HepG2 (cell line): Measurements from ENCODE around the gene ARHGEF40. TPM values are rescaled to one million over a fixed set of nuclear protein-coding genes. Genes with fewer than 3 reads are reported as not detected.

ENCODE experiments used
- ATF1 ChIP-seq: IDR thresholded peaks from 2 replicates; pipeline ENCODE4 v1.6.1; 2016; ENCODE audit warnings: mild to moderate bottlenecking, control low read depth
- CBX5 ChIP-seq: sonication (generic); formaldehyde crosslinking; IDR thresholded peaks from 2 replicates; pipeline ENCODE4 v1.4.0; 2020; ENCODE audit warnings: missing genetic modification reagents, borderline replicate concordance
- CEBPG ChIP-seq: IDR thresholded peaks from 2 replicates; pipeline ENCODE4 v1.6.1; 2016
- ETV6 ChIP-seq: sonication (generic); formaldehyde crosslinking; conservative IDR thresholded peaks from 2 replicates; pipeline ENCODE4 v1.4.0; 2020; ENCODE audit warnings: missing genetic modification reagents
- FOXA1 ChIP-seq, 2 experiments: fragments of 450-650 bp in 1 of 2; sonication (generic) in 1 of 2; formaldehyde crosslinking in 1 of 2; IDR thresholded peaks; 2 replicates each; pipeline versions ENCODE4 v1.4.0 to v1.6.1; 2016 to 2020; ENCODE audit warnings: missing genetic modification reagents in 1 of 2
- HDAC2 ChIP-seq: sonication (generic); formaldehyde crosslinking; IDR thresholded peaks from 2 replicates; pipeline ENCODE4 v1.4.0; 2020; ENCODE audit warnings: missing genetic modification reagents
- KMT2B ChIP-seq: IDR thresholded peaks from 2 replicates; pipeline ENCODE4 v1.6.1; 2016; ENCODE audit warnings: missing genetic modification reagents, missing compliant biosample characterization
- PITX1 ChIP-seq: sonication (generic); formaldehyde crosslinking; IDR thresholded peaks from 2 replicates; pipeline ENCODE4 v1.5.1; 2020; ENCODE audit warnings: mild to moderate bottlenecking, missing genetic modification reagents
- RARA ChIP-seq: IDR thresholded peaks from 2 replicates; pipeline ENCODE4 v1.6.1; 2016; ENCODE audit warnings: missing genetic modification reagents, missing compliant biosample characterization
- ZBTB37 ChIP-seq: sonication (generic); formaldehyde crosslinking; IDR thresholded peaks from 2 replicates; pipeline ENCODE4 v1.4.0; 2020; ENCODE audit warnings: mild to moderate bottlenecking, missing genetic modification reagents
- ZNF234 ChIP-seq: sonication (generic); formaldehyde crosslinking; conservative IDR thresholded peaks from 2 replicates; pipeline ENCODE4 v1.5.1; 2020; ENCODE audit warnings: mild to moderate bottlenecking, missing genetic modification reagents
- ZNF660 ChIP-seq: sonication (generic); formaldehyde crosslinking; IDR thresholded peaks from 2 replicates; pipeline ENCODE4 v1.5.1; 2020; ENCODE audit warnings: mild to moderate bottlenecking, low read depth, missing genetic modification reagents, borderline replicate concordance
- ZSCAN5A ChIP-seq: sonication (generic); formaldehyde crosslinking; IDR thresholded peaks from 2 replicates; pipeline ENCODE4 v1.8.0; 2022; ENCODE audit warnings: mild to moderate bottlenecking, missing genetic modification reagents, borderline replicate concordance
- polyA plus RNA-seq, 8 experiments: library from polyadenylated mRNA; depleted of rRNA in 3 of 8; stranded (reverse) in 7 of 8; unstranded in 1 of 8; fragments of >200 nt; fragmentation: Illumina TruSeq in 4 of 8; extraction: Trizol in 4 of 8; gene quantifications; 2 replicates each; pipeline versions ENCODE4 v1.2.1 to v1.2.3, GENCODE V29; 2011 to 2016; ENCODE audit warnings: low read depth in 4 of 8, missing spikeins in 1 of 8, mixed read lengths in 1 of 8; ENCODE audit not compliant: insufficient read depth in 1 of 8
- total RNA-seq, 5 experiments: library from RNA; depleted of rRNA; stranded (reverse); fragments of >200 nt; fragmentation: Illumina TruSeq; extraction: Trizol; gene quantifications; 2 replicates each; pipeline ENCODE4 v1.2.3, GENCODE V29; 2016; ENCODE audit warnings: low read depth in 1 of 5
- TF ChIP-seq, protein P1 (sequence below): sonication (generic); formaldehyde crosslinking; conservative IDR thresholded peaks from 2 replicates; pipeline ENCODE4 v1.8.0; 2022; ENCODE audit warnings: low read depth, missing genetic modification reagents
- TF ChIP-seq, protein P2 (sequence below): sonication (generic); formaldehyde crosslinking; IDR thresholded peaks from 2 replicates; pipeline ENCODE4 v1.4.0; 2020; ENCODE audit warnings: missing genetic modification reagents
- TF ChIP-seq, protein P3 (sequence below): sonication (generic); formaldehyde crosslinking; IDR thresholded peaks from 2 replicates; pipeline ENCODE4 v1.4.0; 2020; ENCODE audit warnings: missing genetic modification reagents, mild to moderate bottlenecking, borderline replicate concordance

ARHGEF40 gene
- total and polyA plus RNA-seq, 2 of the 13 experiments (the other 11 are each of a cell fraction or from before 2014, with no cell fraction given), result 28.1 to 78.1 TPM

DNA sequence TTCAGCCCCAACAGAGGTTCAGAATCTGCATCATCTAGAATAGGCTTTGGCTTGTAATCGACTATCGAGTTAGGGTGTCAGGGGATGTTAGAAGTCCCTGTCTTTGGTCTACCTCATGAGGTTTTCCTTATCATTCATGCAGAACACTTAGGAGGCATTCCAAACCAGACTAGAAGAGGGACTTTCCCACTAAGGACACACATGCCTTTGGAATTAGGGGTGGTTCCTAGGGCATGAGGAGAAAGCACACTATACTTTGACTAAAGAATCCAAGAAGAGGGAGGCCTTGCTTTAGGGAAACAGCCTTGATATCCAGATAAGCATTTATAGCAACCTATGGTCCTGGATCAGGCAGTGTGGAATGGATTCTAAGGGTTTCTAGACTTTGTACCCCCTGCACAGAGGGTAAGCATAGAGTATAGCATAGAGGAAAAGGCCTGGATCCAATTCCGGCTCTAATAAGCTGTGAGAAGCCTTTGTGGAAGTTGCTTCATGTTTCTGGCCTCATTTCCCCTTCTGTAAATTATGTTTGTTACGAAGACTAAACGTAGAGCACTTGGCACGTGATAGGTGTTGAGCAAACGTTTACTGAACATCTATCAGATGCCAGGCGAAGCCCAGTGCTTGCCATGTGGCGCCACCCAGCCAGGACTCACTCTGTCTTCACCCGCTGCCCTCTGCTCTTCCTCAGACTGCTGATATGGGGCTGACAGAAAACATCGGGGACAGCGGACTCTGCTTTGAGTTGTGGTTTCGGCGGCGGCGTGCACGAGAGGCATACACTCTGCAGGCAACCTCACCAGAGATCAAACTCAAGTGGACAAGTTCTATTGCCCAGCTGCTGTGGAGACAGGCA lies 15.1 kb downstream of the ARHGEF40 start (continued):
- no peak for TF ChIP-seq ZBTB37 (CRISPR knock-in tag)
- no peak for TF ChIP-seq ATF1 (CRISPR knock-in tag)
- no peak for TF ChIP-seq ZNF234 (CRISPR knock-in tag)
- no peak for TF ChIP-seq FOXA1 (IDR thresholded peaks at IDR 0.05)
- no peak for TF ChIP-seq FOXA1 (CRISPR knock-in tag; IDR thresholded peaks at IDR 0.05)
- no peak for TF ChIP-seq ZSCAN5A (CRISPR knock-in tag)
- no peak for TF ChIP-seq PITX1 (CRISPR knock-in tag)
- TF ChIP-seq ZNF660 (CRISPR knock-in tag), result no peak
- TF ChIP-seq, protein P1, sequence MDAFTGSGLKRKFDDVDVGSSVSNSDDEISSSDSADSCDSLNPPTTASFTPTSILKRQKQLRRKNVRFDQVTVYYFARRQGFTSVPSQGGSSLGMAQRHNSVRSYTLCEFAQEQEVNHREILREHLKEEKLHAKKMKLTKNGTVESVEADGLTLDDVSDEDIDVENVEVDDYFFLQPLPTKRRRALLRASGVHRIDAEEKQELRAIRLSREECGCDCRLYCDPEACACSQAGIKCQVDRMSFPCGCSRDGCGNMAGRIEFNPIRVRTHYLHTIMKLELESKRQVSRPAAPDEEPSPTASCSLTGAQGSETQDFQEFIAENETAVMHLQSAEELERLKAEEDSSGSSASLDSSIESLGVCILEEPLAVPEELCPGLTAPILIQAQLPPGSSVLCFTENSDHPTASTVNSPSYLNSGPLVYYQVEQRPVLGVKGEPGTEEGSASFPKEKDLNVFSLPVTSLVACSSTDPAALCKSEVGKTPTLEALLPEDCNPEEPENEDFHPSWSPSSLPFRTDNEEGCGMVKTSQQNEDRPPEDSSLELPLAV (CRISPR knock-in tag), result no peak
- TF ChIP-seq, protein P2, sequence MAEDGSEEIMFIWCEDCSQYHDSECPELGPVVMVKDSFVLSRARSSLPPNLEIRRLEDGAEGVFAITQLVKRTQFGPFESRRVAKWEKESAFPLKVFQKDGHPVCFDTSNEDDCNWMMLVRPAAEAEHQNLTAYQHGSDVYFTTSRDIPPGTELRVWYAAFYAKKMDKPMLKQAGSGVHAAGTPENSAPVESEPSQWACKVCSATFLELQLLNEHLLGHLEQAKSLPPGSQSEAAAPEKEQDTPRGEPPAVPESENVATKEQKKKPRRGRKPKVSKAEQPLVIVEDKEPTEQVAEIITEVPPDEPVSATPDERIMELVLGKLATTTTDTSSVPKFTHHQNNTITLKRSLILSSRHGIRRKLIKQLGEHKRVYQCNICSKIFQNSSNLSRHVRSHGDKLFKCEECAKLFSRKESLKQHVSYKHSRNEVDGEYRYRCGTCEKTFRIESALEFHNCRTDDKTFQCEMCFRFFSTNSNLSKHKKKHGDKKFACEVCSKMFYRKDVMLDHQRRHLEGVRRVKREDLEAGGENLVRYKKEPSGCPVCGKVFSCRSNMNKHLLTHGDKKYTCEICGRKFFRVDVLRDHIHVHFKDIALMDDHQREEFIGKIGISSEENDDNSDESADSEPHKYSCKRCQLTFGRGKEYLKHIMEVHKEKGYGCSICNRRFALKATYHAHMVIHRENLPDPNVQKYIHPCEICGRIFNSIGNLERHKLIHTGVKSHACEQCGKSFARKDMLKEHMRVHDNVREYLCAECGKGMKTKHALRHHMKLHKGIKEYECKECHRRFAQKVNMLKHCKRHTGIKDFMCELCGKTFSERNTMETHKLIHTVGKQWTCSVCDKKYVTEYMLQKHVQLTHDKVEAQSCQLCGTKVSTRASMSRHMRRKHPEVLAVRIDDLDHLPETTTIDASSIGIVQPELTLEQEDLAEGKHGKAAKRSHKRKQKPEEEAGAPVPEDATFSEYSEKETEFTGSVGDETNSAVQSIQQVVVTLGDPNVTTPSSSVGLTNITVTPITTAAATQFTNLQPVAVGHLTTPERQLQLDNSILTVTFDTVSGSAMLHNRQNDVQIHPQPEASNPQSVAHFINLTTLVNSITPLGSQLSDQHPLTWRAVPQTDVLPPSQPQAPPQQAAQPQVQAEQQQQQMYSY, result peak; percentile 94
- TF ChIP-seq RARA (CRISPR knock-in tag), result no peak
- TF ChIP-seq CBX5 (CRISPR knock-in tag), result no peak
- TF ChIP-seq HDAC2 (CRISPR knock-in tag), result no peak
- no peak for TF ChIP-seq KMT2B (CRISPR knock-in tag)
- no peak for TF ChIP-seq ETV6
- no peak for TF ChIP-seq CEBPG (CRISPR knock-in tag)
- TF ChIP-seq, protein P3, sequence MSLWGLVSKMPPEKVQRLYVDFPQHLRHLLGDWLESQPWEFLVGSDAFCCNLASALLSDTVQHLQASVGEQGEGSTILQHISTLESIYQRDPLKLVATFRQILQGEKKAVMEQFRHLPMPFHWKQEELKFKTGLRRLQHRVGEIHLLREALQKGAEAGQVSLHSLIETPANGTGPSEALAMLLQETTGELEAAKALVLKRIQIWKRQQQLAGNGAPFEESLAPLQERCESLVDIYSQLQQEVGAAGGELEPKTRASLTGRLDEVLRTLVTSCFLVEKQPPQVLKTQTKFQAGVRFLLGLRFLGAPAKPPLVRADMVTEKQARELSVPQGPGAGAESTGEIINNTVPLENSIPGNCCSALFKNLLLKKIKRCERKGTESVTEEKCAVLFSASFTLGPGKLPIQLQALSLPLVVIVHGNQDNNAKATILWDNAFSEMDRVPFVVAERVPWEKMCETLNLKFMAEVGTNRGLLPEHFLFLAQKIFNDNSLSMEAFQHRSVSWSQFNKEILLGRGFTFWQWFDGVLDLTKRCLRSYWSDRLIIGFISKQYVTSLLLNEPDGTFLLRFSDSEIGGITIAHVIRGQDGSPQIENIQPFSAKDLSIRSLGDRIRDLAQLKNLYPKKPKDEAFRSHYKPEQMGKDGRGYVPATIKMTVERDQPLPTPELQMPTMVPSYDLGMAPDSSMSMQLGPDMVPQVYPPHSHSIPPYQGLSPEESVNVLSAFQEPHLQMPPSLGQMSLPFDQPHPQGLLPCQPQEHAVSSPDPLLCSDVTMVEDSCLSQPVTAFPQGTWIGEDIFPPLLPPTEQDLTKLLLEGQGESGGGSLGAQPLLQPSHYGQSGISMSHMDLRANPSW (CRISPR knock-in tag), result no peak
